ENCODE results near the gene KCNA2.

KCNA2 gene

DNA sequence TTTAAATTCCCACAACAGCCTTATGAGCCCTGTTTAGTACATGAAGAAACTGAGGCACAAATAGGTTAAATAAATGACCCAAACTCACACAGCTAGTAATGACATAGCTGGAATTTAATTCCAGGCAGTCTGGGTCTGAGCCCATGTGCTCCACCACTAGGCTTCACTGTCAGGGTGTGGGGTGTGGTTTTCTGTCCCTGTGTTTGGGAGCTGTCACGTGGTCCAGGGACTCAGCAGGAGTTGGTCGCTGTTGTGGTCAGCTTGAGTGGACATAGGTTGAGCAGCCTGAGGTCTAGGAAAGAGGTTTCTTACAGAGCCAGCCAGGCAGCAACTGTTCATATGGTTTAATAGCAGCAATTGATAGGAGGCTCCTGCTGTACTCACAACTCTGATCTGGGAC lies 59.1 kb downstream of the KCNA2 start:
- Histone ChIP-seq H3K27ac (no peak overlapping the region), H3K4me1 (ENCODE audit: control insufficient read depth in 1 of 2, insufficient read depth in 1 of 2, low read depth in 1 of 2, low read length in 1 of 2) (no peaks in the 10 kb centered on the region), H3K36me3 (no peaks in the 10 kb centered on the region), H3K4me3 (ENCODE audit: low read depth in 1 of 2, low read length in 1 of 2) (no peak overlapping the region), H3K9me3 (no peaks in the 10 kb centered on the region), H3K27me3 (peaks cover 18% of the 10 kb centered on the region)
- TF ChIP-seq, protein P1, sequence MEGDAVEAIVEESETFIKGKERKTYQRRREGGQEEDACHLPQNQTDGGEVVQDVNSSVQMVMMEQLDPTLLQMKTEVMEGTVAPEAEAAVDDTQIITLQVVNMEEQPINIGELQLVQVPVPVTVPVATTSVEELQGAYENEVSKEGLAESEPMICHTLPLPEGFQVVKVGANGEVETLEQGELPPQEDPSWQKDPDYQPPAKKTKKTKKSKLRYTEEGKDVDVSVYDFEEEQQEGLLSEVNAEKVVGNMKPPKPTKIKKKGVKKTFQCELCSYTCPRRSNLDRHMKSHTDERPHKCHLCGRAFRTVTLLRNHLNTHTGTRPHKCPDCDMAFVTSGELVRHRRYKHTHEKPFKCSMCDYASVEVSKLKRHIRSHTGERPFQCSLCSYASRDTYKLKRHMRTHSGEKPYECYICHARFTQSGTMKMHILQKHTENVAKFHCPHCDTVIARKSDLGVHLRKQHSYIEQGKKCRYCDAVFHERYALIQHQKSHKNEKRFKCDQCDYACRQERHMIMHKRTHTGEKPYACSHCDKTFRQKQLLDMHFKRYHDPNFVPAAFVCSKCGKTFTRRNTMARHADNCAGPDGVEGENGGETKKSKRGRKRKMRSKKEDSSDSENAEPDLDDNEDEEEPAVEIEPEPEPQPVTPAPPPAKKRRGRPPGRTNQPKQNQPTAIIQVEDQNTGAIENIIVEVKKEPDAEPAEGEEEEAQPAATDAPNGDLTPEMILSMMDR (IDR thresholded peaks at IDR 0.05), result no peak

GRCh38 chr1:110545492-110545891 lies 60.7 kb downstream of the KCNA2 start:
- no peaks in the 10 kb centered on the region for H3K4me1 ChIP-seq (ENCODE audit: control insufficient read depth in 1 of 2, insufficient read depth in 1 of 2, low read depth in 1 of 2, low read length in 1 of 2)
- H3K27ac ChIP-seq, result no peak overlapping the region
- H3K27me3 ChIP-seq, result peaks cover 9% of the 10 kb centered on the region
- TF ChIP-seq, protein P1 (IDR thresholded peaks at IDR 0.05), result no peak
- H3K9me3 ChIP-seq, result no peaks in the 10 kb centered on the region
- H3K4me3 ChIP-seq (ENCODE audit: low read depth in 1 of 2, low read length in 1 of 2), result no peak overlapping the region
- no peaks in the 10 kb centered on the region for H3K36me3 ChIP-seq

- Histone ChIP-seq H3K36me3 (no peaks in the 10 kb centered on the region), H3K4me3 (ENCODE audit: low read depth in 1 of 2, low read length in 1 of 2) (no peak overlapping the region), H3K27me3 (peaks cover 5% of the 10 kb centered on the region), H3K4me1 (ENCODE audit: control insufficient read depth in 1 of 2, insufficient read depth in 1 of 2, low read depth in 1 of 2, low read length in 1 of 2) (no peaks in the 10 kb centered on the region), H3K9me3 (no peaks in the 10 kb centered on the region), H3K27ac (no peak overlapping the region)
- TF ChIP-seq, protein P1 (IDR thresholded peaks at IDR 0.05), result no peak
These were observed 61.4 kb downstream of the KCNA2 start for GRCh38 chr1:110544753-110545152.
